Neuronal stem cell (in vitro differentiated cells): ENCODE data around the gene EFS.

Experiments
- DNase-seq: peaks from one replicate; pipeline ENCODE4 v3.0.0-alpha.2; 2013; ENCODE audit warnings: low spot score
- H2AFZ ChIP-seq: one replicate; pipeline ENCODE4 v1.6.1; 2013; ENCODE audit warnings: mild to moderate bottlenecking, low read length, inconsistent platforms
- H2AK5ac ChIP-seq: 2 replicates; pipeline ENCODE4 v1.6.1; 2013; ENCODE audit warnings: low read depth, mild to moderate bottlenecking, inconsistent platforms, low read length, moderate library complexity, mixed read lengths
- H2BK120ac ChIP-seq: 2 replicates; pipeline ENCODE4 v1.6.1; 2013; ENCODE audit warnings: low read depth, mild to moderate bottlenecking, inconsistent platforms, low read length, moderate library complexity, mixed read lengths
- H2BK12ac ChIP-seq: one replicate; pipeline ENCODE4 v1.6.1; 2013; ENCODE audit warnings: low read length, inconsistent platforms
- H2BK15ac ChIP-seq: 2 replicates; pipeline ENCODE4 v1.6.1; 2013; ENCODE audit warnings: mild to moderate bottlenecking, low read length, inconsistent platforms, mixed read lengths
- H2BK5ac ChIP-seq: one replicate; pipeline ENCODE4 v1.6.1; 2013; ENCODE audit warnings: inconsistent platforms, mild to moderate bottlenecking, low read length, moderate library complexity
- H3K14ac ChIP-seq: one replicate; pipeline ENCODE4 v1.6.1; 2013; ENCODE audit warnings: low read length, inconsistent platforms
- H3K18ac ChIP-seq: 2 replicates; pipeline ENCODE4 v1.6.1; 2013; ENCODE audit warnings: low read length, inconsistent platforms
- H3K23ac ChIP-seq: 2 replicates; pipeline ENCODE4 v1.6.1; 2013; ENCODE audit warnings: low read depth, mild to moderate bottlenecking, mixed read lengths, low read length, inconsistent platforms; ENCODE audit not compliant: poor library complexity
- H3K27ac ChIP-seq: replicated peaks from 3 replicates; pipeline ENCODE4 v1.5.1; 2013; ENCODE audit warnings: low read length, inconsistent platforms
- H3K27me3 ChIP-seq, 3 experiments: 2 replicates each; pipeline ENCODE4 v1.6.1; 2013; ENCODE audit warnings: low read length in 3 of 3, mild to moderate bottlenecking in 2 of 3, inconsistent platforms in 1 of 3, low read depth in 1 of 3, mixed read lengths in 1 of 3, moderate library complexity in 1 of 3; ENCODE audit not compliant: control insufficient read depth in 3 of 3, insufficient read depth in 3 of 3
- H3K36me3 ChIP-seq, 2 donors: replicated peaks in 1 of 2; 2 replicates each; pipeline ENCODE4 v1.6.1; 2013; ENCODE audit warnings: low read length in 2 of 2; ENCODE audit not compliant: control insufficient read depth in 2 of 2, insufficient read depth in 2 of 2
- H3K4ac ChIP-seq: 2 replicates; pipeline ENCODE4 v1.6.1; 2013; ENCODE audit warnings: inconsistent platforms, mild to moderate bottlenecking, low read length, moderate library complexity
- H3K4me1 ChIP-seq, 2 donors: 1 replicate in 1 of 2; 2 replicates in 1 of 2; pipeline ENCODE4 v1.6.1; 2013; ENCODE audit warnings: low read length in 2 of 2, low read depth in 1 of 2; ENCODE audit not compliant: control insufficient read depth in 2 of 2, insufficient read depth in 1 of 2
- H3K4me2 ChIP-seq: one replicate; pipeline ENCODE4 v1.6.1; 2013; ENCODE audit warnings: mild to moderate bottlenecking, low read length, inconsistent platforms; ENCODE audit not compliant: insufficient read depth, poor library complexity, severe bottlenecking
- H3K4me3 ChIP-seq, 2 donors: 2 replicates each; pipeline ENCODE4 v1.5.1; 2013; ENCODE audit warnings: low read length in 2 of 2, mild to moderate bottlenecking in 2 of 2, inconsistent platforms in 1 of 2, moderate library complexity in 1 of 2
- H3K79me1 ChIP-seq: one replicate; pipeline ENCODE4 v1.6.1; 2013; ENCODE audit warnings: low read depth, mild to moderate bottlenecking, inconsistent platforms, low read length, moderate library complexity
- H3K9ac ChIP-seq: one replicate; pipeline ENCODE4 v1.6.1; 2013; ENCODE audit warnings: mild to moderate bottlenecking, low read depth, low read length, inconsistent platforms; ENCODE audit not compliant: poor library complexity
- H3K9me3 ChIP-seq, 2 donors: replicated peaks in 1 of 2; 2 replicates each; pipeline versions ENCODE3 to v1.6.1; 2013; ENCODE audit warnings: low read length in 2 of 2, mild to moderate bottlenecking in 2 of 2, inconsistent platforms in 1 of 2, low read depth in 1 of 2, mixed read lengths in 1 of 2, moderate library complexity in 1 of 2; ENCODE audit not compliant: control insufficient read depth in 2 of 2, insufficient read depth in 1 of 2
- H4K8ac ChIP-seq: one replicate; pipeline ENCODE4 v1.6.1; 2013; ENCODE audit warnings: low read depth, mild to moderate bottlenecking, inconsistent platforms, low read length, moderate library complexity
- H4K91ac ChIP-seq: one replicate; pipeline ENCODE4 v1.6.1; 2013; ENCODE audit warnings: low read length, low read depth, mild to moderate bottlenecking, inconsistent platforms; ENCODE audit not compliant: poor library complexity
- WGBS, 2 donors: extraction: QIAGEN DNeasy Blood & Tissue Kit; methylation state at CpG; one replicate each; pipeline ENCODE4 v1.1.7; 2013; ENCODE audit warnings: missing lambda C conversion rate in 2 of 2, mixed read lengths in 1 of 2; ENCODE audit not compliant: insufficient read length in 2 of 2, insufficient replicate concordance in 1 of 2; ENCODE audit errors: extremely low coverage in 2 of 2; 5-methylcytosine and 5-hydroxymethylcytosine counted together

EFS gene

DNA sequence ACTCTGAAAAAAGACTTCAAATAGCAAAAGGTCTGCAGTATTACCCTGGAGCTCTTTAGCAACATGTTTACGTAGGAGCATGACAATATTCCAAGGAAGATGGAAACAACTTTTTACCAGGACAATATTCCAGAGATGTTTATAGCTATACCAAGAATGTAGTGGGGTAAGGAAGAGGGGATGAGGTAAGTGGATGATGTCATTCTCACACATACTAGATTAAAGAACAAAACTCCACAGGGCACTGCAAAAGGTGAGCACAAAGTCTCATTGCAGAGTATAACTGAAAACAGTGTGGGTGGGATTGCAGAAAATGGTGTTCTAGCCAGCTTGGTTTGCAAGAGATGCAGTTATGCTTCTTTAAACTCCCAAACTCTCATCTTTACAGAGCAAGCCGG is 20.3 kb upstream of the EFS start:
- Histone ChIP-seq H2BK15ac (no peak overlapping the region), H3K4ac (no peak overlapping the region), H3K9me3 (no peaks in the 10 kb centered on the region), H3K23ac (no peak overlapping the region), H3K14ac (no peak overlapping the region), H3K18ac (no peak overlapping the region), H2AK5ac (no peak overlapping the region), H3K36me3 (no peaks in the 10 kb centered on the region), H2BK12ac (no peak overlapping the region), H3K79me1 (no peaks in the 10 kb centered on the region), H3K27me3 (peaks cover 0 to 37% (median 0%) of the 10 kb centered on the region in 3 experiments), H3K4me3 (no peak overlapping the region), H4K8ac (no peak overlapping the region), H2AFZ (no peak overlapping the region), H2BK120ac (no peak overlapping the region), H3K4me1 (no peaks in the 10 kb centered on the region), H3K9ac (no peak overlapping the region), H3K4me2 (no peak overlapping the region), H3K27ac (no peak overlapping the region), H4K91ac (no peak overlapping the region), H2BK5ac (no peak overlapping the region)
- no peak for DNase-seq
- WGBS, 2 donors, result no CpG with 5 or more reads among the region's 2 CpGs

DNA sequence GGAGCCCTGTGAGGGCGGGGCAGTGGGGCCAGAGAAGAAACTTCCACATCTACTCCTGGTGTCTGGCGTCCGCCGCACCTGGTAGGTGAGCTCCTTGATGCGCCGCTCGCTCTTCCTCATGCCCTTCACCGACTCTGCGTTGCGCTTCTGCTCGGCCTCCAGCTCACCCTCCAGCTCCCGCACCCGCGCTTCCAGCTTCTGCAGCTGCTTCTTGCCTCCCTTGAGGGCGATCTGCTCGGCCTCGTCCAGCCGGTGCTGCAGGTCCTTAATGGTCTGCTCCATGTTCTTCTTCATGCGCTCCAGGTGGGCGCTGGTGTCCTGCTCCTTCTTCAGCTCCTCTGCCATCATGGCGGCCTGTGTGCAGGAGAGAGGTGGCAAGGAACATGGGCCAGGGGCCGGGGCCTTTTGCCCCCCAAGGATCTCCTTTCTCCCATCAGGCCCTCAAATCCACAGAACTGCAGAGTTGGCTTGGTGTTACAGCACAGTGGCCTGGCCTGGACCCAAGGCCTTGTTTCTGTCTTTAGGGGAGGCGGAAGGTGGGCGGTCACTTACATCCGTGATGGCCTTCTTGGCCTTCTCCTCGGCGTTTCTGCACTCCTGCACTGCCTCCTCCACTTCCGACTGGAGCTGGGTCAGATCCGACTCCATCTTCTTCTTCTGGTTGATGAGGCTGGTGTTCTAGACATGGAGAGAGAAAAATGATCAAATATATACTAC is 19.6 kb upstream of the EFS start:
- no peak overlapping the region for H2BK5ac ChIP-seq
- H3K9me3 ChIP-seq, result no peaks in the 10 kb centered on the region
- H3K36me3 ChIP-seq, result no peaks in the 10 kb centered on the region
- no peak overlapping the region for H2BK12ac ChIP-seq
- no peak overlapping the region for H3K18ac ChIP-seq
- no peak overlapping the region for H2AK5ac ChIP-seq
- no peak overlapping the region for H3K4me2 ChIP-seq
- no peak overlapping the region for H3K14ac ChIP-seq
- H3K27me3 ChIP-seq, result peaks cover 0 to 40% (median 0%) of the 10 kb centered on the region in 3 experiments
- no peak overlapping the region for H4K91ac ChIP-seq
- H3K23ac ChIP-seq, result no peak overlapping the region
- H3K4me3 ChIP-seq, result no peak overlapping the region
- H2BK15ac ChIP-seq, result no peak overlapping the region
- DNase-seq, result no peak
- WGBS, 2 donors, result no CpG with 5 or more reads among the region's 29 CpGs
- no peak overlapping the region for H3K27ac ChIP-seq
- H3K79me1 ChIP-seq, result no peaks in the 10 kb centered on the region
- no peak overlapping the region for H3K9ac ChIP-seq
- no peak overlapping the region for H4K8ac ChIP-seq
- no peak overlapping the region for H2BK120ac ChIP-seq
- no peak overlapping the region for H3K4ac ChIP-seq
- H2AFZ ChIP-seq, result no peak overlapping the region
- peaks cover 0 to 1% of the 10 kb centered on the region in 2 donors for H3K4me1 ChIP-seq

DNA sequence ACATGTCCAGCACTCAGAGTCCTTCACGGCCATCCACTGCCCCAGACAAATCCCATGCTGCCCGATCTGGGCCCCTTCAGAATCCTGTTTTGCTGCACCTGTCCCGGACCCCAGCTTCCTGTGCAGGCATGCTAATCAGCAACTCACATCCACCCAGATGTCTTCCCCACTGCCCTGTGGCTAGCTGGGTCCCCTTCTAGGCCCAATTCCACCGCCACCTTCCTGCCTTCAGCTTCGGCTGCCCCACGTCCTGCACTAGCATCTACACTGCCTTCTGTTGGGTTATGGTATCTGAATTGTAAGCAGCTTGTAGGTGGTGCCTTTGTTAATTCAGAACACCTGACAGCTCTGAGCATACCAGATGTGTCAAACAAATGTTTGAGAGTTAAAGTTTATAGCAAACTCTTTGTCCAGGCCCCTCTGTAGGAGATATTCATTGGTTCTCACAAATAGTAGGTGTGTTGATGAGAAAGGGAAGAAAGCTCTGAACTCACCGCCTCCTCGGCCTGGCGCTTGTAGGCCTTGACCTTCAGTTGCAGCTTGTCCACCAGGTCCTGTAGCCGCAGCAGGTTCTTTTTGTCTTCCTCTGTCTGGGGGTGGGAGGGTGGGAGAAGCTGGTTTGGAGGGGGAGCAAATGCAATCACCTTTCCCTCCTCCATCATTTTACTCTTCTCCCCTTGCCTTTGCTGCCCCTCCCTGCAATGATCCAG is 17.9 kb upstream of the EFS start:
- H2AFZ ChIP-seq, result no peak overlapping the region
- no peak overlapping the region for H4K8ac ChIP-seq
- no CpG with 5 or more reads among the region's 10 CpGs for WGBS, 2 donors
- H2BK120ac ChIP-seq, result no peak overlapping the region
- no peak overlapping the region for H3K4me2 ChIP-seq
- H3K14ac ChIP-seq, result no peak overlapping the region
- no peak overlapping the region for H3K18ac ChIP-seq
- no peak overlapping the region for H4K91ac ChIP-seq
- H3K9me3 ChIP-seq, result no peaks in the 10 kb centered on the region
- H3K27me3 ChIP-seq, result peaks cover 0 to 50% (median 0%) of the 10 kb centered on the region in 3 experiments
- peaks cover 0 to 1% of the 10 kb centered on the region in 2 donors for H3K4me1 ChIP-seq
- H3K23ac ChIP-seq, result no peak overlapping the region
- H2AK5ac ChIP-seq, result no peak overlapping the region
- no peak overlapping the region for H3K9ac ChIP-seq
- no peak overlapping the region for H2BK12ac ChIP-seq
- no peaks in the 10 kb centered on the region for H3K36me3 ChIP-seq
- H3K79me1 ChIP-seq, result no peaks in the 10 kb centered on the region
- no peak overlapping the region for H3K4me3 ChIP-seq
- DNase-seq, result no peak
- no peak overlapping the region for H2BK5ac ChIP-seq
- H2BK15ac ChIP-seq, result no peak overlapping the region
- H3K4ac ChIP-seq, result no peak overlapping the region
- H3K27ac ChIP-seq, result no peak overlapping the region

DNA sequence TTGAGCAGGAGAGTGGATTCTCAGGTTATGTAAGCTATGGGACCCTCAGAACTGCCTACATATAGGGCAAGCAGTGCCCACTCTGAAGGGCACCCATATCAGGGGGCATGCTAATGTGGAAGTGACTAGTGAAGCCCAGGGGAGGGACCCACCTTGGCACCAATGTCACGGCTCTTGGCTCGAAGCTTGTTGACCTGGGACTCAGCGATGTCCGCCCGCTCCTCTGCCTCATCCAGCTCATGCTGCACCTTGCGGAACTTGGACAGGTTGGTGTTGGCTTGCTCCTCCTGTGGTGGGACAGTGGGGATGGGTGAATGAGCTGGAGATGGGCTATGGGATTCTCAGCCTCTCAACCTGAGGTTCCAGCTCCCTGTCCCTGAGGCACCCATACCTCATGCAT is 17.3 kb upstream of the EFS start:
- no peak overlapping the region for H2AFZ ChIP-seq
- no peak overlapping the region for H2BK5ac ChIP-seq
- no CpG with 5 or more reads among the region's 6 CpGs for WGBS, 2 donors

More for the DNA sequence above, 17.3 kb upstream of the EFS start:
- no peak for DNase-seq
- peaks cover 0 to 55% (median 0%) of the 10 kb centered on the region in 3 experiments for H3K27me3 ChIP-seq
- no peak overlapping the region for H3K4ac ChIP-seq
- H3K23ac ChIP-seq, result no peak overlapping the region
- no peak overlapping the region for H3K4me3 ChIP-seq
- no peak overlapping the region for H3K9ac ChIP-seq
- no peak overlapping the region for H3K27ac ChIP-seq
- H2AK5ac ChIP-seq, result peak overlapping the region; percentile 7
- no peak overlapping the region for H2BK12ac ChIP-seq
- H3K79me1 ChIP-seq, result no peaks in the 10 kb centered on the region
- no peak overlapping the region for H4K8ac ChIP-seq
- peaks cover 0 to 2% of the 10 kb centered on the region in 2 donors for H3K4me1 ChIP-seq
- H2BK120ac ChIP-seq, result no peak overlapping the region
- H3K36me3 ChIP-seq, result no peaks in the 10 kb centered on the region
- no peak overlapping the region for H4K91ac ChIP-seq
- H3K18ac ChIP-seq, result no peak overlapping the region
- H3K9me3 ChIP-seq, result no peaks in the 10 kb centered on the region
- no peak overlapping the region for H2BK15ac ChIP-seq
- no peak overlapping the region for H3K14ac ChIP-seq
- H3K4me2 ChIP-seq, result no peak overlapping the region
